Left lung (tissue), 10 donors: ENCODE data around the gene TDRD10. TPM values are rescaled to one million over a fixed set of nuclear protein-coding genes. Genes with fewer than 3 reads are reported as not detected.

Source experiments
- ATAC-seq: fragments of 200-7000 bp; cut with Tn5 transposase; one replicate; pipeline ENCODE4 v1.9.1; 2020; ENCODE audit warnings: moderate library complexity
- DNase-seq, 4 donors: peaks; one replicate each; pipeline ENCODE4 v3.0.0-alpha.2; 2013 to 2020
- H3K27ac ChIP-seq, 2 donors: fragments of 200-600 bp; sonication (generic) in 1 of 2; one replicate each; pipeline versions ENCODE4 v1.5.0 to v1.8.0; 2020 to 2021
- H3K27me3 ChIP-seq, 2 donors: fragments of 200-600 bp; sonication (generic) in 1 of 2; one replicate each; pipeline versions ENCODE4 v1.5.0 to v1.8.0; 2020 to 2021
- H3K36me3 ChIP-seq, 2 donors: fragments of 200-600 bp; sonication (generic) in 1 of 2; one replicate each; pipeline versions ENCODE4 v1.5.0 to v1.8.0; 2020 to 2021
- H3K4me1 ChIP-seq, 2 donors: fragments of 200-600 bp; one replicate each; pipeline ENCODE4 v1.8.0; 2021
- H3K4me3 ChIP-seq, 2 donors: fragments of 200-600 bp; sonication (generic) in 1 of 2; one replicate each; pipeline versions ENCODE4 v1.5.0 to v1.8.0; 2020 to 2021; ENCODE audit warnings: mild to moderate bottlenecking in 1 of 2
- H3K9me3 ChIP-seq, 2 donors: fragments of 200-600 bp; sonication (generic) in 1 of 2; one replicate each; pipeline versions ENCODE4 v1.5.0 to v1.8.0; 2020 to 2021
- intact Hi-C, 2 donors: fragments of 100-400 bp; cut with DNase I; formaldehyde crosslinking; loops; one replicate each; pipeline versions ENCODE4 v1.11.2 to v1.14.2; 2022
- polyA plus RNA-seq, 6 donors: library from polyadenylated mRNA; unstranded; fragments of 120-200 nt; gene quantifications; one replicate each; pipeline ENCODE4 v1.2.1, GENCODE V29; 2013; ENCODE audit not compliant: insufficient read length in 6 of 6
- total RNA-seq, 2 donors: library from RNA; stranded (reverse); fragmentation: NEBNext Ultra II Directional; extraction: Animal tissue kit (Norgen Biotek cat#: 25700); gene quantifications; one replicate each; pipeline ENCODE4 v1.2.1, GENCODE V29; 2021
- TF ChIP-seq, protein P1 (sequence below), 2 donors: fragments of 200-600 bp; sonication (generic) in 1 of 2; IDR thresholded peaks; one replicate each; pipeline versions ENCODE4 v1.5.0 to v1.8.0; 2021; ENCODE audit warnings: antibody characterized with exemption in 2 of 2
- donor health status: DM: no; HTN: yes; CAD: no.
- donor health status: DM: no; HTN: no; CAD: no.

TDRD10 gene
- total and polyA plus RNA-seq, 8 donors, result 3.1 to 5.0 (median 3.6) TPM

DNA sequence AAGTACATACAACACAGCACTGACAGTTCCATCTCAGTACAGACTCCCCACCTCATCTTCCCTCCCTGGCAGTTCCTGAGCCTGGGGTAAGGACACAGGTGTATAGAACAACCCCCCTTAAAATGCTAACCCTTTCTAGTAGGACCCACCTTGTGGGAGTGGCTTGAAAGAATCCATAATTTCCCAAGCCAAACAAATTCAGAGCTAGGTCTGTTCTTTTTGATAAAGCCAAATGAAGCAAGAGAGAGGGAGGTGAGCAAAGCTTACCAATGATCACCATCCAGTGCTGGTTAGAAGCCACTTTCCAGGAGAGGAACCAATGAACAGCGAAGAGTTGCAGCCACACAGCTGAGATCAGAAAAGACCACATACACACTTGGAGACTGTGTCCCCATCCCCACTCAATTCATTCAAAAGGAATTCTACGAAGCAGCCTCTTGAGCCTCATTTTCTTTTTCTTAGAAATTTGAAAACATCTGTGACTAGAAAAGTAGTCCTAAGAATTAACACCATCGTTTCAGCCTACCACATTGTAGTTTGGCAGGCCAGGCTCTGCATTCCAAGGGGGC lies 47.3 kb downstream of the TDRD10 start:
- no peaks in the 10 kb centered on the region for H3K9me3 ChIP-seq
- ATAC-seq, result no peak
- peaks cover 5 to 63% of the 10 kb centered on the region in 2 donors for H3K36me3 ChIP-seq
- TF ChIP-seq, protein P1, sequence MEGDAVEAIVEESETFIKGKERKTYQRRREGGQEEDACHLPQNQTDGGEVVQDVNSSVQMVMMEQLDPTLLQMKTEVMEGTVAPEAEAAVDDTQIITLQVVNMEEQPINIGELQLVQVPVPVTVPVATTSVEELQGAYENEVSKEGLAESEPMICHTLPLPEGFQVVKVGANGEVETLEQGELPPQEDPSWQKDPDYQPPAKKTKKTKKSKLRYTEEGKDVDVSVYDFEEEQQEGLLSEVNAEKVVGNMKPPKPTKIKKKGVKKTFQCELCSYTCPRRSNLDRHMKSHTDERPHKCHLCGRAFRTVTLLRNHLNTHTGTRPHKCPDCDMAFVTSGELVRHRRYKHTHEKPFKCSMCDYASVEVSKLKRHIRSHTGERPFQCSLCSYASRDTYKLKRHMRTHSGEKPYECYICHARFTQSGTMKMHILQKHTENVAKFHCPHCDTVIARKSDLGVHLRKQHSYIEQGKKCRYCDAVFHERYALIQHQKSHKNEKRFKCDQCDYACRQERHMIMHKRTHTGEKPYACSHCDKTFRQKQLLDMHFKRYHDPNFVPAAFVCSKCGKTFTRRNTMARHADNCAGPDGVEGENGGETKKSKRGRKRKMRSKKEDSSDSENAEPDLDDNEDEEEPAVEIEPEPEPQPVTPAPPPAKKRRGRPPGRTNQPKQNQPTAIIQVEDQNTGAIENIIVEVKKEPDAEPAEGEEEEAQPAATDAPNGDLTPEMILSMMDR (IDR thresholded peaks at IDR 0.05), result no peak
- H3K4me3 ChIP-seq, result no peak overlapping the region
- peaks cover 0 to 13% of the 10 kb centered on the region in 2 donors for H3K4me1 ChIP-seq
- no peaks in the 10 kb centered on the region for H3K27me3 ChIP-seq
- H3K27ac ChIP-seq, result no peak overlapping the region
- intact Hi-C loops, result loop anchor here (5.0 to 10.0 kb wide), 2 partner anchors 64 to 67 kb away; no protein-coding TSS in a partner anchor
- DNase-seq, result no peak

DNA sequence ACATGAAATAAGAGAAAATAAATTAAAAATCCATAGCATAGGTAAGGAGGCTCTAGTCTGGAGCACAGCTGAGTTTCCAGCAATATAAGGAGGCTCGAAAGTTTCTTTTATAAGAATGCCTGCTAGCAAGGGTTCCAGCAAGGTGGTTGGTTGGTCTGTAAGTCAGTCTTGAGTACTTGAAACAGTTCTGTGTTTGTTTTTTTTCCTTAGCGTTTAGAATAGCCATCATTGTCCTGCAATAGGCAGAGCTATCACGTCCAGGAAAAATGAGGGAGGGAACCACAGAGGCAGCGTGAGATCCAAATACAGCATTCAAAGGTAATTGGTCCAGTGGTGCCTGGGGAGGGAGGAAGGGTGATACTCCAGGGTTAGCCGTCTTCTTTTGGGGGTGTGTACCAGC lies 48.1 kb downstream of the TDRD10 start:
- TF ChIP-seq, protein P1 (IDR thresholded peaks at IDR 0.05), result no peak
- Histone ChIP-seq H3K27ac (no peak overlapping the region), H3K4me1 (peaks cover 0 to 13% of the 10 kb centered on the region in 2 donors), H3K36me3 (peaks cover 5 to 71% of the 10 kb centered on the region in 2 donors), H3K9me3 (no peaks in the 10 kb centered on the region), H3K27me3 (no peaks in the 10 kb centered on the region), H3K4me3 (no peak overlapping the region)
- intact Hi-C loops, result no loop called here
- no peak for DNase-seq
- no peak for ATAC-seq

DNA sequence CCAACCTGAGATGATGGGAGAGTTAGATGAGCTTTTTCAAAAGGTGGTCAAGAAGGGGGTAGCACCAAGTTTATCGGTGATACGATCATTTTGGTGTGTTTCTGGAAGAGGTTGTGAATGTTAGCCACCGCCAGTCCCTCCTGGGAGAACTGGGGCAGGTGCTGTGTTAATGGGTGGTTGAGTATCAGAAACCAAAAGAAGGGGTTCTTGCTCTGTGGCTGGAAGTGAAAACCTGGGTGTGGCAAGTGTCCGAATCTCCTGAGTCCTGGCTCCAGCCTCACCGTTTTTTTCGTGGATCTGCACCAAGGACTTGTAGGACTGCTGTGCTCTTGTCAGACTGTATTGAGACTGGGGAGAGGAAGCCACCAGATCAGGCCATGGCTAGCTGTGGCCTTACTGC lies 48.6 kb downstream of the TDRD10 start:
- intact Hi-C loops, result no loop called here
- H3K4me3 ChIP-seq, result no peak overlapping the region
- peaks cover 0 to 13% of the 10 kb centered on the region in 2 donors for H3K4me1 ChIP-seq
- peaks cover 5 to 77% of the 10 kb centered on the region in 2 donors for H3K36me3 ChIP-seq
- H3K27me3 ChIP-seq, result no peaks in the 10 kb centered on the region
- TF ChIP-seq, protein P1 (IDR thresholded peaks at IDR 0.05), result no peak
- no peaks in the 10 kb centered on the region for H3K9me3 ChIP-seq
- DNase-seq (no peak), ATAC-seq (no peak)
- no peak overlapping the region for H3K27ac ChIP-seq

DNA sequence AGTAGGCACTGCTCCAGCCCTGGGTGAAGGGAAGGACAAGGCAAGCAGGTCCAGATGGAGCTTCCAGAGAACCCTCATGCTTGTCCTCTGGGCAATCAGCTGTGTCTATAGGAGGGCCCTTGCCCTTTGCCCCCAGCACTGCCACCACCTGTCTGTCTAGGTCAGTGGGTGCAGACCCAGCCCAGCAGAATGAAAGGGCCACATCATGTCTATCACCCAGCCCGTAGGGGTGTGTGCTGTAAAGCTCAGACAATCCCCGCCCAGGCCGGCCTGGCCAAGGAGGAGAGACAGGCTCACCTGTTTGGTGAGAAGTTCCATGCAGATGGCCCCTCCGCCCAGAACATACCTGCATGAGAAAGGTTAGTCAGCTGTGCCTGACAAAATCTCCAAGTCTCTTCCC lies 49.5 kb downstream of the TDRD10 start:
- no peak overlapping the region for H3K4me3 ChIP-seq
- peaks cover 5 to 79% of the 10 kb centered on the region in 2 donors for H3K36me3 ChIP-seq
- DNase-seq, result no peak
- intact Hi-C loops, result no loop called here
- no peaks in the 10 kb centered on the region for H3K27me3 ChIP-seq
- no peak overlapping the region for H3K27ac ChIP-seq
- TF ChIP-seq, protein P1 (IDR thresholded peaks at IDR 0.05), result no peak
- peaks cover 0 to 18% of the 10 kb centered on the region in 2 donors for H3K4me1 ChIP-seq
- no peak for ATAC-seq
- H3K9me3 ChIP-seq, result no peaks in the 10 kb centered on the region

DNA sequence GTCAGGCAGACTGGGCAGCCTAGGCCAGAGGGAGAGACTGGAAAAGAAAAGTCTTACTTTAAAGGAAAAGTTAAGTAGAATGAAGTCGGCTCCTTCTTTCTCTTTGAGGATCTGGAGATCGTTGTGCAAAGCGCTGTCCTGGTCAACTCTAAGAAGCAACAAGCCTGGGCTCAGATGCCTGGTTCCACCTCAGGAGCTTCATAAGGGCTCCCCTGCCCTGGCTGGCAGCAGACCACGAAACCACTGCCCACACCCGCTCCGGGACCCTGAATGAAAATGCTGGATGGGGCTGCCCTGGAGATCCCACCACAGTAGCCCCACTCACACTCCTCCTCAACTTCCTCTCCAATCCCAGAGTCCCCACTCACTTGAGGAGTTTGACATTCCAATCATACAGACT lies 50.0 kb downstream of the TDRD10 start:
- ATAC-seq, result no peak

More for the DNA sequence above, 50.0 kb downstream of the TDRD10 start:
- Histone ChIP-seq H3K4me3 (no peak overlapping the region), H3K4me1 (peaks cover 5 to 24% of the 10 kb centered on the region in 2 donors), H3K27me3 (no peaks in the 10 kb centered on the region), H3K9me3 (no peaks in the 10 kb centered on the region), H3K36me3 (peaks cover 5 to 79% of the 10 kb centered on the region in 2 donors), H3K27ac (no peak overlapping the region)
- intact Hi-C loops, result no loop called here
- TF ChIP-seq, protein P1 (IDR thresholded peaks at IDR 0.05), result no peak
- DNase-seq, result no peak
